ENCODE results near the gene NR3C2. TPM values are rescaled to one million over a fixed set of nuclear protein-coding genes. Genes with fewer than 3 reads are reported as not detected.

NR3C2 gene
- total RNA-seq, 1 experiment from 2014 or later: 0.96 TPM

- POLR2A ChIA-PET (ENCODE audit: unreplicated experiment): no interaction called here
- Histone ChIP-seq H3K27ac (no peak overlapping the region), H3F3A (ENCODE audit: insufficient read depth, low read depth) (no peaks in the 10 kb centered on the region), H2AFZ (no peak overlapping the region), H3K9me3 (ENCODE audit: insufficient read depth, low read depth) (no peaks in the 10 kb centered on the region), H3K4me1 (replicated peaks; ENCODE audit: insufficient read depth) (no peaks in the 10 kb centered on the region), H3K36me3 (ENCODE audit: low read depth) (no peaks in the 10 kb centered on the region), H3K9me2 (ENCODE audit: insufficient read depth) (no peaks in the 10 kb centered on the region), H3K4me3 (no peak overlapping the region), H3K4me2 (no peak overlapping the region), H4K20me1 (ENCODE audit: insufficient read depth) (no peaks in the 10 kb centered on the region), H3K79me2 (ENCODE audit: low read depth) (no peaks in the 10 kb centered on the region), H3K27me3 (ENCODE audit: insufficient read depth, low read depth) (no peaks in the 10 kb centered on the region)
- no TSS peak for BruUV-seq (replicated peaks)
- CTCF ChIA-PET: no interaction called here
- TF ChIP-seq CTCF (conservative IDR thresholded peaks at IDR 0.05): no peak
- DNase-seq: no peak
- intact Hi-C loops (cut with micrococcal nuclease; ENCODE audit: unreplicated experiment): no loop called here
These were observed 15.6 kb downstream of the NR3C2 start for GRCh38 chr4:148426643-148427042.

GRCh38 chr4:148425327-148426110 is 16.7 kb downstream of the NR3C2 start:
- Histone ChIP-seq H3K9me2 (ENCODE audit: insufficient read depth) (no peaks in the 10 kb centered on the region), H3K4me2 (no peak overlapping the region), H3F3A (ENCODE audit: insufficient read depth, low read depth) (no peaks in the 10 kb centered on the region), H2AFZ (no peak overlapping the region), H4K20me1 (ENCODE audit: insufficient read depth) (no peaks in the 10 kb centered on the region), H3K36me3 (ENCODE audit: low read depth) (no peaks in the 10 kb centered on the region), H3K27ac (no peak overlapping the region), H3K4me3 (no peak overlapping the region), H3K79me2 (ENCODE audit: low read depth) (no peaks in the 10 kb centered on the region), H3K9me3 (ENCODE audit: insufficient read depth, low read depth) (no peaks in the 10 kb centered on the region), H3K27me3 (ENCODE audit: insufficient read depth, low read depth) (no peaks in the 10 kb centered on the region), H3K4me1 (replicated peaks; ENCODE audit: insufficient read depth) (no peaks in the 10 kb centered on the region)
- BruUV-seq (replicated peaks): no TSS peak
- no peak for DNase-seq
- TF ChIP-seq EZH2 (IDR thresholded peaks at IDR 0.05; ENCODE audit: low read depth) (no peak), CTCF (conservative IDR thresholded peaks at IDR 0.05) (no peak)
- POLR2A ChIA-PET (ENCODE audit: unreplicated experiment): no interaction called here
- CTCF ChIA-PET: no interaction called here
- intact Hi-C loops (cut with micrococcal nuclease; ENCODE audit: unreplicated experiment): no loop called here

GRCh38 chr4:148420397-148420796 is 21.8 kb downstream of the NR3C2 start:
- Histone ChIP-seq H3K4me2 (no peak overlapping the region), H4K20me1 (ENCODE audit: insufficient read depth) (no peaks in the 10 kb centered on the region), H3K4me3 (no peak overlapping the region), H3K27me3 (ENCODE audit: insufficient read depth, low read depth) (no peaks in the 10 kb centered on the region), H3K9me3 (ENCODE audit: insufficient read depth, low read depth) (no peaks in the 10 kb centered on the region), H3K79me2 (ENCODE audit: low read depth) (no peaks in the 10 kb centered on the region), H3F3A (ENCODE audit: insufficient read depth, low read depth) (no peaks in the 10 kb centered on the region), H3K27ac (no peak overlapping the region), H3K4me1 (replicated peaks; ENCODE audit: insufficient read depth) (no peaks in the 10 kb centered on the region), H3K9me2 (ENCODE audit: insufficient read depth) (no peaks in the 10 kb centered on the region), H3K36me3 (ENCODE audit: low read depth) (no peaks in the 10 kb centered on the region), H2AFZ (no peak overlapping the region)
- CTCF ChIA-PET: no interaction called here
- POLR2A ChIA-PET (ENCODE audit: unreplicated experiment): no interaction called here
- no TSS peak for BruUV-seq (replicated peaks)
- intact Hi-C loops (cut with micrococcal nuclease; ENCODE audit: unreplicated experiment): no loop called here
- TF ChIP-seq CTCF (conservative IDR thresholded peaks at IDR 0.05) (no peak), EZH2 (IDR thresholded peaks at IDR 0.05; ENCODE audit: low read depth) (no peak)
- no peak for DNase-seq

Measured in PC-9 (cell line).